A673 (cell line): ENCODE results near the gene ANO7.

Experiments used
- CTCF ChIP-seq: fragments of 300-800, 200-600 bp; sonication (generic); conservative IDR thresholded peaks from 2 replicates; pipeline ENCODE4 v1.5.1; 2017; ENCODE audit warnings: low read depth, mild to moderate bottlenecking, antibody characterized with exemption, low read length, moderate library complexity, mixed read lengths
- EZH2 ChIP-seq: fragments of 200-600 bp; sonication (generic); IDR thresholded peaks from 2 replicates; pipeline ENCODE4 v1.6.1; 2017; ENCODE audit warnings: borderline replicate concordance, low read depth, mild to moderate bottlenecking, mixed read lengths, antibody characterized with exemption, low read length; ENCODE audit not compliant: poor library complexity, severe bottlenecking

- TF ChIP-seq CTCF = no peak
- no peak for TF ChIP-seq EZH2
These were observed 5.3 kb upstream of the ANO7 start for GRCh38 chr2:241183221-241183620.
